NCI-H2227 treated with DMSO at 0.1 percent for 48 hours (cell line): ENCODE measurements around the gene METTL27.
A peak's percentile ranks its signal among the peaks of the same experiment; 100 is the strongest.
"Not testable (repeated sequence)": the region's sequence is repeated elsewhere in the genome, so short reads cannot be mapped to it uniquely, and the experiment has no call there.

Experiments used
- DNase-seq: peaks from one replicate; lab custom pipeline; 2025; lab: John Stamatoyannopoulos, UW

The METTL27 gene, protein sequence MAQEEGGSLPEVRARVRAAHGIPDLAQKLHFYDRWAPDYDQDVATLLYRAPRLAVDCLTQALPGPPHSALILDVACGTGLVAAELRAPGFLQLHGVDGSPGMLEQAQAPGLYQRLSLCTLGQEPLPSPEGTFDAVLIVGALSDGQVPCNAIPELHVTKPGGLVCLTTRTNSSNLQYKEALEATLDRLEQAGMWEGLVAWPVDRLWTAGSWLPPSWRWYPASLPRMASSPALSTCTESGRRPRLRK

DNA sequence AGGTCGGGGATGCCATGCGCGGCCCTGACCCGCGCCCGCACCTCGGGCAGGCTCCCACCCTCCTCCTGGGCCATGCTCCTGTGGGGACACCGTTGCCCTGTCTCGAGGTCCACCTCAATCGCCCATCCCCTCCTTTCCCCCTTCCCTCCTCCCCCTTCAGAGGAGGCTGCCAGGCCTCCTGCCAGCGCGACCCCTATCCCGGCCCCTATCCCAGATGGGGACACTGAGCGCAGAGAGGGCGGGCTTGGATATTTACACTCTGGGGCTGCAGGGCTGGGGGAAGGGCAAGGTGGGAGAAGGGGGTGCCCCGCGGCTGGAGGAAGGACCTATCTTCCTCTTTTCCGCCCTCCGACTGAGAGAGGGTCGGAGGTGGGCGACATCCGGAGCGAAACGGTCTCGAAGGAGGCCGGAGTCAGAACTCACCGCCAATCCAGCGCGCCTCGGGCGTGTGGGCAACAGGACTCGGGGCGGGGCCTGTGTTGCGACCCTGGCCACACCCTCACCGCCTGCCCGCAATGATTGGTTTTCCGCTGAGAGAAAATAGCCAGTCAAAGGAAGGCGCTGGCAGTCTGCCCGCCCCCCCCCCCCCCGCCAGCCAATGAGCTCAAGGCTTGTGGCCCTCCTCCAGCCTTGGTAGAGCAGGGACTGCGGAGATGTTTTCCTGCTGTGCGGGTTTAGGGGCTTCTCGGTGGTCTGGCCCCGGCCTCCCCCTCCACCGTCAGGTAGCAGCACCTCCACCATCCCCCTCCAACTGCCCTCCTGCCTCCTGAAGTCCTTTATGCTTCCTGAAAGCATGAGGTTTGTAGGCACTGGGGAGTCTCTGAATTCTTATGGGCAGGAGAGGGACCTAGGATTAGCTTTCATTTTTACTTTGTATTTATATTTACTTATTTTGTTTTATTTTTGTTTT is at the start of gene METTL27:
Gene METTL27, minus strand, starts transcription at position 450 of the 910 bp plus-strand sequence. Its CDS starts 376 bp downstream, at position 74.
- peak; percentile 95 for DNase-seq

DNA sequence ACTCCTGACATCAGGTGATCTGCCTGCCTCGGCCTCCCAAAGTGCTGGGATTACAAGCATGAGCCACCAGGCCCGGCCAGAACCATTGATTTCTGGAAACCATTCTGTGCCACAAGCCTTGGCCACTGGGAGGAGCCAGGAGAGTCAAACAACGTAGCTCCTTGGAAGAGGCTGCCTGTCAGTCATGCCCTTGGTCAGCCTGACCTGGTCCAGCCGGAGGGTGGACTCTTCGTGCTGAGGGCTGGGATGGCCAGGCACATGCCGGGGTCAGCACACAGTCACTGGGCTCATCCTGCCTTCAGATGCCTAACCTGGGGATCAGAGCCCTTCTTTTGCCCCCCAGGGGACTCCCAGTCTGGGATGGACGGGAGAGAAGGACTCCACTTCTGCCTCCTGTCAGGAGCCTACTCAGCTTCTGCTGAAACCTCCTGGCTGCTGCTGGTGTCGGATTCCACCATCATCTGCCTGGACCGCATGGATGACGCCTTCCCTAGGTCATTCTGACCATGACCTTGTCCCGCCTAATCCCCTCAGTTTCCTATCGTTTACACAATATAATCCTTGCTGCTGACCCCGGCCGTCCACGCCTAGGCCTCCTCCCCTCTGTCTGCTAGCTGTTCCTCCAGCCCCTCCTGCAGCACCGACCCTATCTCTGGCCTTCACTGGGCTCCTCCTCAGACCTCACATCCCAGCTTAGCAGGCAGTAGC is 49.0 kb upstream of the METTL27 start:
- no peak for DNase-seq

DNA sequence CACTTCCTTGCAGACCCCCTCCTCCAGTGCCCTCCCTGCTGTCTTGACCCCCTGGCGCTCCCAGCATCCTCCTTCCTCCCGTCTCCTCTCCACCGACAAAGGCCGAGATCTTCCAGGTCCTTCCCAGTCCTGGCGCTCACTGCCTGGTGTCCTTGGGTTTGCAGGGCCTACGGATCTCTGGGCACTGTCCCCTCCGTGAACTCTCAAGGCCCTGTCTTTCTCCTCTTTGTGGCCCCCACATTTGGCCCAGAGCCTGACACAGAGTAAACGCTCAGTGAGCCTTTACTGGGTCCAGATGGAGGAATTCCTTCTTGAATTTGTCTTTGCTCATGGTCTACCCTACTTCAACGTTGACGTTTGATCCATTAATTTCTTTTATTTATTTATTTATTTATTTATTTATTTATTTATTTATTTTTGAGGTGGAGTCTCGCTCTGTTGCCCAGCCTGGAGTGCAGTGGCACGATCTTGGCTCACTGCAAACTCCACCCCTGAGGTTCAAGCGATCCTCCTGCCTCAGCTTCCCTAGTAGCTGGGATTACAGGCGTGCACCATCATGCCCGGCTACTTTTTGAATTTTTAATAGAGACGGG is 48.3 kb upstream of the METTL27 start:
- no peak for DNase-seq

DNA sequence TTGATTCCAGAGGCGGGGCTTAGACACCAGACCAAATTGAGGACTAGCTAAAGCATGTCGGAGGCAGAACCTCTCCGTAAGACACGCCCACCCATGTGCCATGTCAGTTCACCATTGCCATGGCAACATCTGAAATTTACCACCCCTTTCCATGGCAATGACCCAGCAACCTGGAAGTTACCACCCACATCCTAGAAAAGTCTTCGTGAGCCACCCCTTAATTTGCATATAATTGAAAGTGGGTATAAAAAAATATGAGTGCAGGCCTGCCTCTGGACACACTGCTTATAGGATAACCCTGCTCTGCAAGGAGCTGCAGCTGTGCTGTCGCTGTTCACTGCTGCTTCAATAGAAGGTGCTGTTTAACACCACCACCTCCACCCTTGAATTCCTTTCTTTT is 46.6 kb upstream of the METTL27 start:
- DNase-seq = no peak

DNA sequence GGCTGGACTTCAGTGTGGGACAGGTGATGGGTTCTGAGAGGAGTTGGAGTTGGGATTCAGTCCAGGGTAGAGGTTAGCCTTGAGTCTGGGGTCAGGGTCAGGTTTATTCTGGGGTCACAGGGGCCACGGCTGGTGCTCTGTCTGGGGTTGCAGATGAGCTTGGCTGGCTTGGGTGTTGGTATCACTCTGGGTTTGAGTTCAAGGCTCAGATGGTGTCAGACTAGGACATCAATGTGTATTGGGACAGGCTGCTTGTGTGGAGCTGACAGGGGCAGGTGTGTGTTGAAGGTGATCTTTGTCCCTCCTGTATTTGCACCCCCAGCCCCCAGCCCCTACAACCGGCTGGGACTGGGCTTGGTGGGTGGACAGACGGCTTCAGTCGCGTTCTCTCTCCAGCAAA is 45.4 kb upstream of the METTL27 start:
- DNase-seq = no peak

DNA sequence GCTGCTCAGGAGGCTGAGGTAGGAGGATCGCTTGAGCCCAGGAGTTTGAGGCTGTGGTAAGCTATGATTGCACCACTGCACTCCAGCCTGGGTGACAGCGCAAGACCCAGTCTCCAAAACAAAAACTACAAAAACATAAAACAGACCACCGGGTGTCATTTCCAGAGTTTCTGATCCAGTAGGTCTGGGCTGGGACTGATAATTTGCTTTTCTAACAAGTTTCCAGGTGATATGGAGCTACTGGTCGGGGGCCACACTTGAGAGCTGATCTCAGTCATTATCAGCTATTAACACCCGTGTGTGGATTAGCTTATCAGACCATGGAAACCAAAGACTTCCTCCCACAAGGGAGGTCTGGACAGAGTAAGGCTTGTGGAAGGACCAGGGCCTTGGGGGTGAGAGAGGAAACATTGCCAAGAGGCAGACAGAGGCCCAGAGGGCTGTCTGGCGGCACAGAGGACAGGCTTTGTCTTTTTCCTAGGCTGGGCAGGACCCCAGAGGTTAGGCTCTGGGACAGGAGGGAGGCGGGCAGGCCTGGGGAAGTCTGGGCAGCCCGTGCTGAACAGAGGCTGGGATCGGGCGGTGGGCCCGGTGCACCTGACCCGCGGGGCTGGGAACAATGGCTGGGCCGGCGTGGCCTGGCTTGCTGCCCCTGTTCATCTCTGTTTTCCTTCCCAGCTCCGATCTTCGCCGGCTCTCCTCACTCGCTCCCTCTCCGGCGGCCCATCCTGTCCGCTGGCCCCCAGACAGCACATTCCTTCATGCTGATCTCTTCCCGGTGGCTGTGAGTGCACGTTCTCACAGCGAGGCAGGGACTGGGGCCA is 43.9 kb upstream of the METTL27 start:
- no peak for DNase-seq

DNA sequence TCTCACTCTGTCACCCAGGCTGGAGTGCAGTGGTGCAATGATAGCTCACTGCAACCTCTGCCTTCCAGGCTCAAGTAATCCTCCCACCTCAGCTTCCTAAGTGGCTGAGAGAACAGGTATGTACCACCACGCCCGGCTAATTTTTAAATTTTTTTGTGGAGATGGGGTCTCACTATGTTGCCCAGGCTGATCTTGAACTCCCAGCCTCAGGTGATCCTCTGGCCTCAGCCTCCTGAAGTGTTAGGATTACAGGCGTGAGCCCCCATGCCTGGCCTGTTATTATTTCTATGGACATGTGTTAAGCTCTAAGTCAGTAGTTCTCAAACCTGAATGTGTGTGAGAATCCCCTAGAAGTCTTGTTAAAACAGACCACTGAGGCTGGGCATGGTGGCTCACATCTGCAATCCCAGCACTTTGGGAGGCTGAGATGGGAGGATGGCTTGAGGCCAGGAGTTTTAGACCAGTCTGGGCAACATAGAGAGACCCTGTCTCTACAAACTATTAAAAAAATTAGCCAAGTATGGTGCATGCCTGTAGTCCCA is 43.2 kb upstream of the METTL27 start:
- no peak for DNase-seq

DNA sequence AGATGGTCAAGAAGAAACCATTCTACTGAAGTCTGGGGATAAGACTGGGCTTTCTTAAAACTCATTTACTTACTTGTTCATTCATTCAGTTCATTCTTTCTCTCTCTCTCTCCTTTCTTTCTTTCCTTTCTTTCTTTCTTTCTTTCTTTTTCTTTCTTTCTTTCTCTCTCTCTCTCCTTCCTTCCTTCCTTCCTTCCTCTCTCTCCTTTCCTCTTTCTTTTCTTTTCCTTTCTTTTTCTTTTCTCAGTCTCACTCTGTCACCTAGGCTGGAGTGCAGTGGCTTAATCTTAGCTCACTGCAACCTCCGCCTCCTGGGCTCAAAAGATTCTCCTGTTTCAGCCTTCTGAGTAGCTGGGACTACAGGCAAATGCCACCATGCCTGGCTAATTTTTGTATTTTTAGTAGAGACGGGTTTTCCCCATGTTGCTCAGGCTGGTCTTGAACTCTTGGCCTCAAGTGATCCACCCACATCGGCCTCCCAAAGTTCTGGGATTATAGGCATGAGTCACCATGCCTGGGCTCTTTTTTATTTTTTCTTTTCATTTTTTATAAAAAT is 42.6 kb upstream of the METTL27 start:
- not testable (repeated sequence) for DNase-seq

DNA sequence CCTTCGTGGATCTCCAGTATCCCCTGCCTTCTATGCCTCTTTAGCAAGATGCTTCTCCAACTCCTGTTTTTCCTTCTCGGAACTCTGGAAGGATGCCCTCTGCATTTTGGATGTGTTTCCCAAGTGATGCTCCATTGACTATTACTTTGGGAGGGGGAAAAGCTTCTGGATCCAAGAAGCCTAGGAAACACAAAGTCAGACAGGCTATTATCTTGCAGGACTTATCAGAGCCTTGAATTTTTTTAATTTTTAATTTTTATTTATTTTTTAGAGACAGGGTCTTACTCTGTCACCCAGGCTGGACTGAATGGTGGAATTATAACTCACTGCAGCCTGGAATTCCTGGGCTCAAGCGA is 39.7 kb upstream of the METTL27 start:
- no peak for DNase-seq

DNA sequence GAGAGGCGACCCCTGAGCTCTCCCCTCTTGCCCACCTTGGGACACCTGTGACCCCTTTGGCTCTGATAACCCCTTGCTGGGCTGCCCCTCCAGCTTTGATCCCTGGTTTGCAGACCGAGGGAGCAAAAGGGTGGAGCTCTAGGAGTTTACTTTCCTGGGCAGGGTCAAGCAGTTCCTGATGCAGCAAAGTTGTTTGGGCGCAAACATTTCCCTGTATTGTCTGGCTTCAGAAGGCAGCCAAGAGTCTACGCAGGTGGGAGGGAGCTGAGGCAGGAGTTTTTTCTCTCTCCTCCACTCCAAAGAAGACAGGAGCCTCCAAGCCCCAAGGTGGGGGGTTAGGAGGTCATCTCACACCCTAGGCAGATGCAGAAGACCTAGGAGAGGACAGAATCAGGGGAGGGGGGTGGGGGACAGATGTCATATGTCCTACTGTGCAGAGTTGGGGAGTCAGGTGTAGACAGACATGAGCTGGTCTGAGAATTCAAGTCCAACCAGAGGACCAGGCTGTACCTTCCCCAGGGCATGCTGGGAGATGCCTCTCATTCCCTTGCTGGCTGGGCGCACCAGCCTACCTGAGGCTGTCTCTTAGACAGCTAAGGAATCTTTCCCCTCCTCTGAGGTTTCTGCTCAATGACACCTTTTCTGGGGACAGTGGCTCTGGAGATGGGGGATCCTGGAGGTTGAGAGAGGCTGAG is 39.2 kb upstream of the METTL27 start:
- DNase-seq = no peak

DNA sequence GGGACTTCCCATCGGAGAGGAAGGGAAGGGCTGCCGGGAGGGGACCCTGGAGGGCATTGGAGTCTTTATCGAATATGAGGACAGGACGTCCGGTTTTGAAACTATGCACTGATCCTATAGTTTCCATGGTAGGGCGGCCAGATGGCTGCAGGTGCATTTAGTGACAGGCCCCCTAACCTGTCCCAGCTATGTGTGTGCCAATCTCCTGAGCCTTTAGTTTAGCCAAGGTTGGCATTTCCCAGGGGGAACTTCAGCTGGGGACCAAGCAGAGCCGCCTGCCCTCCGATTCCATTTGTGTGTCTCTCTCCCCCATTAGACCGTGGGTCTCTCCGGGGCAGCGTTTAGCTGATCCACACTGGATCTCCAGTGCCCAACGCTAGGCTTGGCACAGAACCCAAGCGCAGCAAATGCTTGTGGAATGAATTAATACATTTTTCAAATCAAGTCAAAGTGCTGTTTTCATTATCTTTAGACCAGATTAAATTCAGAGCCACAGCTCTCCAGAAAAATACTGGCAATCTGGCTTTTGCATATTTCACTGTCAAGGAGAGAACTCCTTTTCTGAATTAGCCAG is 38.5 kb upstream of the METTL27 start:
- DNase-seq = no peak

DNA sequence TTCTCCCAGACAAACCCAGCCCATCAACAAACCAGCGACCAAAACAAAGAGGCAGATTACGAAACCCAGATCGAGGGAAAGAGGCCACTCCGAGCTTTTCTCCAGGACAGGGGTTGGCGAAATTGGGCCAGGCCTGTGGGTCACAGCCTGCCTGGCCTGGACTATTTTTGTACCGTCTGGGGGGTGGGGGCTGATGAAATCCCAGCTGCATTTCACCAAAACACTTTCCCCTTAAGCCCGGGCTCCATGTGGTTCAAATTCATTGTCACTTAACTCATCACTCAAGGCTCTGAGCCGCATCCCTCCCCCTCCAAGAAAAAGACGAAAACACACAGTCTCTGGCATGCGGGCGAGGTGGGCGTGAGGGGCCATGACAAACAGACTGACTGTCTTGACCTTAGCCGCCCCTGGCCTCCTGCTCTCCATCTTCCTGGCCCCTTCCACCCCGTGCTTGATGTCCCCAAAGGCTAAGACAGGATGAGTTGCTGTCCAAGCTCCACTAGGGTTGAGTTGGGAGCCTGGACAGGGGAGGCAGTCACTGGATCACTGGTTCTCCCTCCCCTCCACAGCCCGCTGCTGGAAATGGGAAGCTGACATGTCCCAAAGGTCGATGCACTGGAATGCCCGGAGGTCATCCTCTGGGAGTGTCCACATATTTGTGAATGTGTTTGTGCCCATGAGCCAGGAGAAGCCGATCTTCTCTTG is 37.8 kb upstream of the METTL27 start:
- no peak for DNase-seq

DNA sequence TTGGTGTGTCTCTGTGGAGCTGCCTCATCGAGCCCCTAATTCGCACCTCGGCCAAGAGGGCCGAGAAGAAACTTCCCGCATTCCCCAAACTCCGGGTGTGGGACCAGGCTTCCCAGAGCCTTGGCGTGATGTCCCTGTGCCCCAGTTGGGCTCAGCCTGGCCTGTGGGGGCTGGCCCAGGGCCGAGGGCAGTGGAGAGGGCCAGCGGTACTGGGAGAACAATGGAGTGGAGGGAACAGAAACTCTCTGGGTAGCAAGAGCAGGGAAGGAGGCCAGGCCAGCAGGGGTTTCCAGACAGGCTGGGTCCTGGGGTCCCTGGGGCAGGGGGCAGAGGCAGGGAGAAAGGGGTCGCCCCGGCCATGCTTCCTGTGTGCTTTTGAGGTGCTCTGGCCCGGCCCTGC is 34.7 kb upstream of the METTL27 start:
- DNase-seq = no peak

DNA sequence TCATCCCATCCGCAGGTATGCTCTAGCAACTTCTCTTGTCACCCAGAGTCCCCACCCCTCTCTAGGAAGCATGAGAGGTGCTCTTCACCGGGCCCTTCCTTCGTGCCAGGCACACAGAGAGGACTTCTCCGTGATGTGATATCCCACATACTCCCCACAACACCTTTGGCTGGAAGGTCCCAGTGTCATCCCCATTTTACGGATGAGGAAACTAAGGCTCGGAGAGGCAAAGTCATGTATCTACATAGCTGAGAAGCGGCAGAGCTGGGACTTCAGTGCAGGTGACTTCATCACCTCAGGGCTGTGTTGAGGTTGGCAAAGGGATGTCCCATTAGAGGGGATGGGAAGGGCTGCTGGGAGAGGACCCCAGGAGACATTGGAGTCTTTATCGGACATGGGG is 34.0 kb upstream of the METTL27 start:
- DNase-seq = no peak

DNA sequence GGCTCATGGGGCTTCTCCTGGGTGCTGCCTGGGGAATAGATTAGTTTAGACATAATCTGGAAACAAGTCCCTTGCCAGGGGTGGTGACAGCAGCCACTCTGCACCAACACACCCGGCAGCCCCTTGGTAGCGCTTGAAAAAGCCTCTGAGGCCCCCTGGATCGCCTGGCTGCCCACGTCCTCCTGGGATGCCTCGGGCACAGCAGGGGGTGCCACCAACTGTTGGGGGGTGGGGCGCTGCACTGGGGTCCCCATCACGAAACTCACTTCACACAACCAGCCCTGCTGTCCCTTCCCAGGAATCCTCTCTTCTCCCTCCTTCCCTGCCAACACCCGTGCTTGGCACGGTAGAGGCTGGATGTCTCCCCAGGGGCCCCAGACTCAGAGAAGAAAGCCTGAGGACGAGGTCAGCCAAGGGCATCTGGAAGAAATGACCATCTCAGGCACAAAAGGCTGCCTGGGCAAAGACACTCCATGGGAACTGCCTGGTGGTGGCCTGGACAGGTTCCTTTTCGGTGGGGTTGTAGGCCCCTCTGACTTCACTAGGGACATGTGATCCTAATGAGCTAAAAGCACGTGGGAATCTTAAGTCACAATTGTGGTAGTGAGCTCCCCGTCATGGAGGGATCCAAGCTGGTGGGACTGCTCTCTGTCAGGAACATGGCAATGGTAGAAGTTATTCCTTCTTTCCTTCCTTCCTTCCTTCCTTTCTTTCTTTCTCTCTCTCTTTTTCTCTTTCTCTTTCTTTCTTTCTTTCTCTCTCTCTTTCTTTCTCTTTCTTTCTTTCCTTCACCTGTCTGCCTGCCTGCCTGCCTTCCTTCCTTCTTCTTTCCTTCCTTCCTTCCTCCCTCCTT is 30.0 kb upstream of the METTL27 start:
- DNase-seq = no peak

DNA sequence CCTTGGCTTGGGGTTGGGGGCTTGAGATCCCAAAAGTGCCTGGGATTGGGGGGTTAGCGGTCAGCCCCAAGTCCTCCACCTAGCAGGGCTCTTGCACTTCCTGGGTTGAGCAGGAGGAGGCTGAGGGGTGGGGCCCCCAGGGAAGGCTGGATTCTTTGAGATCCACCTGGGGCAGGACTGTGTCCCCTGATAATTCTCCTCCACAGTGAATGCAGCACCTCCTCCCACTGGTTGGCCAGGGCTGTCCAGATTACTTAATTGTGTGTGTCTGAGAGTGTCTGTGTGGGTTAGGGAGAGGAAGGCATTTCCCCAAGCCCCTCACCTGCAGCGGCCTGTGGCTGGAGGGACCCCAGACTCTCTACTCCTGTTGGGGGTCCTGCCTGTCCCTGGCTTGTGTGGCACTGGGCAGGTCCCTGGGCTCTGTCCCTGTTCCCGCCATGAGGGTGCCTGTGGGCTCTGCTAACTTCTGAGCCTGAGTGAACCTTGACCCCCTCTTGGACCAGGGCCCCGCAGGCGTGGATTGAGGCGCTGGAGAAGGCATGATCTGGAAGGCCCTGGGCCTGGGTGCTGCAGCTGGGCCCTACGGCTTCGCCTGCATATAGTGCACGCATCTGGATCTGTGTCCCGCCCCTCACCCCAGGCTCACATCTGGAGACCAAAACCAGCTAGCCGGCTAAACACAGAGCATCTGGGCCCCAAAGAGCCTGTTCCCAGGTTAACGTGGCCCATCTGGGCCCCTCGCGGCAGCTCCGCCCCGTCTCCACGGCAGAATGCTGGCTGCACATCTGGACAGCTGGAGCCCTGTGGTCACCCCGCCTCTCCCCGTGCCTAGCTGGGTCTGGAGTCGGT is 29.1 kb upstream of the METTL27 start:
- DNase-seq = no peak

DNA sequence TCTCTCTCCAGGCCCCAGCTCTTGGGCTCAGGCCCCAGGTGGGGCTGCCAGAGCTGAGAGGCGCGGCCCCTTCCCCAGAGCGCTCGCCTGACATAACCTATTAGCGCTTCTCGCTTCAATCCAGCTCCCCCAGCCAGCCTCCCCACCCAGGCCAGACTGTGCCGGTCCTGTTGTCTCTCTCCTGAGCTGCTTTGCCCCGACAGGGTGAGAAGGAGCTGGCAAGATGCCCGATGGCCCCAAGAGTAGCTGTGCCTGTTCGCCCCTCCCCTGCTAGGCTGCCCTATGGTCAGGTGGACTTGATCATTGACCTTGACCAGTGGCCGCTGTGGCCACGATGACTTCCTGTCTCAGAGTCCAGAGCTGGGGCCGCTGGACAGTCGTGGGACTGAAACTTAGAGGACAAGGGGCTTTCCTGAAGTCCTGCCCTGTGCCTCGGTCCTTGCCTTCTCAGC is 27.8 kb upstream of the METTL27 start:
- DNase-seq = no peak
